OCI-LY7 (cell line): ENCODE results near the gene ST6GALNAC2.
A peak's percentile ranks its signal among the peaks of the same experiment; 100 is the strongest.

Experiments used
- CTCF ChIP-seq: fragments of 200-600 bp; sonication (generic); conservative IDR thresholded peaks from 2 replicates; pipeline ENCODE4 v1.5.1; 2014; ENCODE audit warnings: mild to moderate bottlenecking, antibody characterized with exemption, low read length, moderate library complexity, mixed read lengths
- EZH2phosphoT487 ChIP-seq: fragments of 200-600 bp; sonication (generic); IDR thresholded peaks from 2 replicates; pipeline ENCODE4 v1.6.1; 2018; ENCODE audit warnings: low read depth, borderline replicate concordance, mild to moderate bottlenecking, mixed run types, antibody characterized with exemption, low read length, moderate library complexity, mixed read lengths

DNA sequence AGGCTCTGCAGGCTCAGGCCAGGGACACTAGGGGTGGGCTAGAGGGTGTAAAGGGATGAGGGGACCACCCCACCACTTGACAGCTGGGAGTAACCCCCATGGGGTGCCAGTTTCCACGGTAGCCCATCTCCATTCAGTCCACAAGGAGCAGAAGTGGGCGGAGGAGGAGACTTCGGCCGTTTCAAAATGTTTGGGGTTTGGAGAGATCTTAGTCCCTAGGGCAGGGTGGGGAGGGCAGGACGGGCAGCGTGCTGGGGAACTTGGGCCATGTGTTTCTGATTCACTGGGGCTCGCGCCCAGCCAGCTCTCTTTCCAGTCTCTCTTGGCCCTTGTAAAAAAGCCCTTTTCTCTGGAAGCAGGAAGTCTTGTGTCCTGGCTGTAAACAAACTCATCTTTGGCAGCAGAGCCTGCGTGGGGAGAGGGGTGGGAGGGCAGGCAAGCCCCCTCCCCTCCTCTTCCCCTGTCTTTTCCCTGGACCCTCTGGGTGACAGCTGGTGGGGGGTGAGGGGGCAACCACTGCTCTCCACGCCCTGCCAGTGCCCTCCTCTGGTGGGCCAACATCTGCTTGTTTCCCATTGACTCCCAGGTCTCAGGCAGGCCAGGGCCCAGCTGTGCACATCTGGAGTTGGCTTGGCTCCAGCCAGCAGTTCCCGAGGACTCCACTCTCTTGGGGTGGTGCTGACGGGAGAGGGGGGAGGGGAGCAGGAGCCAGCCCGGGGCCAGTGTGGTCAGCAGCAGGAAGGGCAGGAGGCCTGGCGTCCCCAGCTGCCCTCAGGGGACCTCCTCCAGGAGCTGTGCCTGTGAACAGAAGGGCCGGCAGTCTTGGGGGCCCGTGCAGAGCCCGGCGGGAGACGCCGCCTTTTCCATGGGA lies 56.2 kb downstream of the ST6GALNAC2 start:
- TF ChIP-seq CTCF (peak; percentile 5; the same call in 1 of the 2 replicates), EZH2phosphoT487 (no peak)
